Measurements from ENCODE around the gene PIP5K1B.

PIP5K1B gene

GRCh38 chr9:68746525-68746924 is 41.5 kb downstream of the PIP5K1B start:
- H3K4me3 ChIP-seq (ENCODE audit: low read depth, low read length): no peak overlapping the region
- H3K4me1 ChIP-seq: no peaks in the 10 kb centered on the region
- no peaks in the 10 kb centered on the region for H3K9me3 ChIP-seq (ENCODE audit: control insufficient read depth, low read length)
- no peaks in the 10 kb centered on the region for H3K36me3 ChIP-seq (ENCODE audit: control insufficient read depth, insufficient read depth, low read length)
- TF ChIP-seq, protein P1, sequence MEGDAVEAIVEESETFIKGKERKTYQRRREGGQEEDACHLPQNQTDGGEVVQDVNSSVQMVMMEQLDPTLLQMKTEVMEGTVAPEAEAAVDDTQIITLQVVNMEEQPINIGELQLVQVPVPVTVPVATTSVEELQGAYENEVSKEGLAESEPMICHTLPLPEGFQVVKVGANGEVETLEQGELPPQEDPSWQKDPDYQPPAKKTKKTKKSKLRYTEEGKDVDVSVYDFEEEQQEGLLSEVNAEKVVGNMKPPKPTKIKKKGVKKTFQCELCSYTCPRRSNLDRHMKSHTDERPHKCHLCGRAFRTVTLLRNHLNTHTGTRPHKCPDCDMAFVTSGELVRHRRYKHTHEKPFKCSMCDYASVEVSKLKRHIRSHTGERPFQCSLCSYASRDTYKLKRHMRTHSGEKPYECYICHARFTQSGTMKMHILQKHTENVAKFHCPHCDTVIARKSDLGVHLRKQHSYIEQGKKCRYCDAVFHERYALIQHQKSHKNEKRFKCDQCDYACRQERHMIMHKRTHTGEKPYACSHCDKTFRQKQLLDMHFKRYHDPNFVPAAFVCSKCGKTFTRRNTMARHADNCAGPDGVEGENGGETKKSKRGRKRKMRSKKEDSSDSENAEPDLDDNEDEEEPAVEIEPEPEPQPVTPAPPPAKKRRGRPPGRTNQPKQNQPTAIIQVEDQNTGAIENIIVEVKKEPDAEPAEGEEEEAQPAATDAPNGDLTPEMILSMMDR (IDR thresholded peaks at IDR 0.05): no peak
- H2AFZ ChIP-seq: no peak overlapping the region
- H3K27me3 ChIP-seq (ENCODE audit: control insufficient read depth, insufficient read depth, low read length): no peaks in the 10 kb centered on the region
- no peaks in the 10 kb centered on the region for H3K79me2 ChIP-seq
- H3K27ac ChIP-seq: no peak overlapping the region
- H3K9ac ChIP-seq: no peak overlapping the region
- H3K4me2 ChIP-seq (ENCODE audit: low read length): no peak overlapping the region

DNA sequence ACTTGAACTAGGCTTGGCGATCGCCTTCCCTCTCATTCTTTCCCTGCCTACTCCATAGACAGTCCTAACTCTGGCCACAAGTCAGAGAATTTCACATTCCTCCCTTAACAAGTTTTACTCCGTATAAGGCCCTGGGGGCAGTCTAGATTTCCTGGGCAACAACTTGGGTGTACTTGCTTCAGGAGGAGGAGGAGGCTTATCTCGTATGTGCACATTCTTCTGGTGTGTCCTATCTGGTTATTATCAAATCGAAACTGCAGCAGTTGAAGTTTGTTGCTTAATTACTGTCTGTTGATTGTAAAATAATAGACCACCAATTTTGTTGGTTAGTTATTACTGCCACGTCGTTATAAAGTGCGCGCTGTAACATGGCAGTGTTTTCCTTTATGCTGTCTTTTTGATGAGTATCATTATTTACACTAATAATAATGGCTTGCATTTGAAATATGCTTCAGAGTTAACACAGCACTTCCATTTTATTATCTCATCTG is 42.0 kb downstream of the PIP5K1B start:
- Histone ChIP-seq H3K9me3 (ENCODE audit: control insufficient read depth, low read length) (no peaks in the 10 kb centered on the region), H3K9ac (no peak overlapping the region), H3K36me3 (ENCODE audit: control insufficient read depth, insufficient read depth, low read length) (no peaks in the 10 kb centered on the region), H3K4me1 (no peaks in the 10 kb centered on the region), H3K27me3 (ENCODE audit: control insufficient read depth, insufficient read depth, low read length) (no peaks in the 10 kb centered on the region), H2AFZ (no peak overlapping the region), H3K4me3 (ENCODE audit: low read depth, low read length) (no peak overlapping the region), H3K27ac (no peak overlapping the region), H3K4me2 (ENCODE audit: low read length) (no peak overlapping the region), H3K79me2 (no peaks in the 10 kb centered on the region)
- TF ChIP-seq, protein P1 (IDR thresholded peaks at IDR 0.05): no peak

DNA sequence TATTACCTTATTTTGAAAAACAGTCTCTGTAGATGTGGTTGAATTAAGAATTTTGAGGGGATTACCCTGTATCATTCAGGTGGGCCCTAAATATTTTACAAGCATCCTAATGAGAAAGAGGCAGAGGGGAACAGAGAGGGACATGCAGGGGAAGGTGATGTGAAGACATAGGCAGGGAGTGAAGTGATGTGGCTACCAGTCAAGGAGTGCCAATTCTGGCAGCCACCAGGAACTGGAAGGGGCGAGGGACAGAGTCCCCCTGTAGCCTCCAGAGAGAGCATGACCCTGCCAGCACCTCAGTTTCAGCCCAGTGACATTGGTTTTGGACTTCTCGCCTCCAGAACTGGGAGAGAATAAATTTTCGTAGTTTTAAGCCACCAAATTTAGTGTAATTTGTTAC is 44.1 kb downstream of the PIP5K1B start:
- no peaks in the 10 kb centered on the region for H3K4me1 ChIP-seq
- no peak overlapping the region for H3K9ac ChIP-seq
- TF ChIP-seq, protein P1 (IDR thresholded peaks at IDR 0.05): no peak
- H3K4me2 ChIP-seq (ENCODE audit: low read length): no peak overlapping the region
- no peak overlapping the region for H2AFZ ChIP-seq
- H3K36me3 ChIP-seq (ENCODE audit: control insufficient read depth, insufficient read depth, low read length): no peaks in the 10 kb centered on the region
- no peaks in the 10 kb centered on the region for H3K27me3 ChIP-seq (ENCODE audit: control insufficient read depth, insufficient read depth, low read length)
- H3K9me3 ChIP-seq (ENCODE audit: control insufficient read depth, low read length): no peaks in the 10 kb centered on the region
- H3K4me3 ChIP-seq (ENCODE audit: low read depth, low read length): no peak overlapping the region
- no peak overlapping the region for H3K27ac ChIP-seq
- H3K79me2 ChIP-seq: no peaks in the 10 kb centered on the region

- no peak overlapping the region for H2AFZ ChIP-seq
- H3K9me3 ChIP-seq (ENCODE audit: control insufficient read depth, low read length): no peaks in the 10 kb centered on the region
- no peaks in the 10 kb centered on the region for H3K4me1 ChIP-seq
- H3K9ac ChIP-seq: no peak overlapping the region
- H3K36me3 ChIP-seq (ENCODE audit: control insufficient read depth, insufficient read depth, low read length): no peaks in the 10 kb centered on the region
- no peak overlapping the region for H3K4me3 ChIP-seq (ENCODE audit: low read depth, low read length)
- no peak overlapping the region for H3K27ac ChIP-seq
- H3K4me2 ChIP-seq (ENCODE audit: low read length): no peak overlapping the region
- no peaks in the 10 kb centered on the region for H3K27me3 ChIP-seq (ENCODE audit: control insufficient read depth, insufficient read depth, low read length)
- TF ChIP-seq, protein P1 (IDR thresholded peaks at IDR 0.05): no peak
- no peaks in the 10 kb centered on the region for H3K79me2 ChIP-seq
These were observed 44.6 kb downstream of the PIP5K1B start for GRCh38 chr9:68749579-68750159.

DNA sequence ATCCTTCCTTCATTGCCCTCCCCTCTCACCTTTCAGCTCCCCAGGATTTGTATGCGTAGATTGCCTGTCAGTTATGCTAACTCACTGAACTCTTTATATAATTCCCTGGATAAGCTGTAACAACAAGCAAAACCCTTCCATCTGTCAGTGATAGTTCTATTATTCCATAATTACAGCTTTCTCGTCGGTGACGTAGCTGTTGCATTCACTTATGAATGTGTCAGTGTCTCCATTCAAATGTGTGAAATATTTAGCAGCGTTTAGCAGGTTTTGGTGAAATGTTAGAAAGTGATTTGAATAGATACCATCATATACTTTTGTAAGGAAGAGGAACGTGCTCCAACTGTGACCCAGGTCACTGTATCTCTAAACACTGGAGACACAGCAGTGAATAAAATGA is 45.2 kb downstream of the PIP5K1B start:
- no peaks in the 10 kb centered on the region for H3K27me3 ChIP-seq (ENCODE audit: control insufficient read depth, insufficient read depth, low read length)
- H3K9ac ChIP-seq: no peak overlapping the region
- H3K4me2 ChIP-seq (ENCODE audit: low read length): no peak overlapping the region
- H3K27ac ChIP-seq: no peak overlapping the region
- H3K36me3 ChIP-seq (ENCODE audit: control insufficient read depth, insufficient read depth, low read length): no peaks in the 10 kb centered on the region
- H3K4me1 ChIP-seq: no peaks in the 10 kb centered on the region
- H3K9me3 ChIP-seq (ENCODE audit: control insufficient read depth, low read length): no peaks in the 10 kb centered on the region
- TF ChIP-seq, protein P1 (IDR thresholded peaks at IDR 0.05): no peak
- H2AFZ ChIP-seq: no peak overlapping the region
- no peaks in the 10 kb centered on the region for H3K79me2 ChIP-seq
- no peak overlapping the region for H3K4me3 ChIP-seq (ENCODE audit: low read depth, low read length)
